Hepatocyte (in vitro differentiated cells): ENCODE measurements around the gene ZSCAN32.

Experiments used
- EZH2 ChIP-seq: fragments of 200-600 bp; sonication (generic); IDR thresholded peaks from 2 replicates; pipeline ENCODE4 v1.6.1; 2016; ENCODE audit warnings: antibody characterized with exemption, mild to moderate bottlenecking, borderline replicate concordance
- EZH2phosphoT487 ChIP-seq: fragments of 200-600 bp; sonication (generic); IDR thresholded peaks from one replicate; pipeline ENCODE4 v1.6.1; 2018; ENCODE audit warnings: antibody characterized with exemption, mild to moderate bottlenecking, low read depth, moderate library complexity; ENCODE audit not compliant: unreplicated experiment, severe bottlenecking
- TF ChIP-seq, protein P1 (sequence below): fragments of 200-600 bp; sonication (generic); IDR thresholded peaks from 2 replicates; pipeline ENCODE4 v1.5.1; 2016; ENCODE audit warnings: antibody characterized with exemption, mild to moderate bottlenecking; ENCODE audit not compliant: poor library complexity

DNA sequence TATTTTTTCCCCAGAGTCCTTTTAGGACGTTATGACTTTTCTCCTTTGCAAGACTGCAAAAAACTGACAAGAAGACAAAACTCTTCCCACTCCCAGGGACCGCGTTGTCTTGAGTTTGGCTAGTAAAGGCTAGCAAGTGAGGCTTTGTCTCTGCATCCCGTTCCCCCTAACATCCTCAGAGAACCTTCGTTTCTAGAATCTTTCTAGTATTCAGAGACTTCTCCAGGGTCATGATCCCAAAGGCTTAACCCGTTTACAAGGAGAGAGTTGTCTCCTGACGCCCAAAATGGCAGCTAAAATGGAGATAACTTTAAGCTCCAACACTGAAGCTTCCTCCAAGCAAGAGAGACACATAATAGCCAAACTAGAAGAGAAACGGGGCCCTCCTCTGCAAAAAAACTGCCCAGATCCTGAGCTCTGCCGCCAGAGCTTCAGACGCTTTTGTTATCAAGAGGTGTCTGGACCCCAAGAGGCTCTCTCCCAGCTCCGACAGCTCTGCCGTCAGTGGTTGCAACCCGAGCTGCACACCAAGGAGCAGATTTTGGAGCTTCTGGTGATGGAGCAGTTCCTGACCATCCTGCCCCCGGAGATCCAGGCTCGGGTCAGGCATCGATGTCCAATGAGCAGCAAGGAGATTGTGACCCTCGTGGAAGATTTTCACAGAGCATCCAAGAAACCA, 1.1 kb upstream of the ZSCAN32 start:
- TF ChIP-seq EZH2 (no peak), EZH2phosphoT487 (no peak)
- TF ChIP-seq, protein P1, sequence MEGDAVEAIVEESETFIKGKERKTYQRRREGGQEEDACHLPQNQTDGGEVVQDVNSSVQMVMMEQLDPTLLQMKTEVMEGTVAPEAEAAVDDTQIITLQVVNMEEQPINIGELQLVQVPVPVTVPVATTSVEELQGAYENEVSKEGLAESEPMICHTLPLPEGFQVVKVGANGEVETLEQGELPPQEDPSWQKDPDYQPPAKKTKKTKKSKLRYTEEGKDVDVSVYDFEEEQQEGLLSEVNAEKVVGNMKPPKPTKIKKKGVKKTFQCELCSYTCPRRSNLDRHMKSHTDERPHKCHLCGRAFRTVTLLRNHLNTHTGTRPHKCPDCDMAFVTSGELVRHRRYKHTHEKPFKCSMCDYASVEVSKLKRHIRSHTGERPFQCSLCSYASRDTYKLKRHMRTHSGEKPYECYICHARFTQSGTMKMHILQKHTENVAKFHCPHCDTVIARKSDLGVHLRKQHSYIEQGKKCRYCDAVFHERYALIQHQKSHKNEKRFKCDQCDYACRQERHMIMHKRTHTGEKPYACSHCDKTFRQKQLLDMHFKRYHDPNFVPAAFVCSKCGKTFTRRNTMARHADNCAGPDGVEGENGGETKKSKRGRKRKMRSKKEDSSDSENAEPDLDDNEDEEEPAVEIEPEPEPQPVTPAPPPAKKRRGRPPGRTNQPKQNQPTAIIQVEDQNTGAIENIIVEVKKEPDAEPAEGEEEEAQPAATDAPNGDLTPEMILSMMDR: no peak
